ENCODE data around the gene RPS6KA5. TPM values are rescaled to one million over a fixed set of nuclear protein-coding genes. Genes with fewer than 3 reads are reported as not detected.

The RPS6KA5 gene
- total RNA-seq, 4 donors from 2014 or later: 8.2 to 13.6 (median 10.2) TPM

- no peak overlapping the region for H3K4me3 ChIP-seq (ENCODE audit: low read depth, poor library complexity, severe bottlenecking)
- 86 to 93% methylated on average over 3 of the region's 3 CpGs for WGBS, 2 donors
- intact Hi-C loops (cut with DNase I; ENCODE audit: low total_unique reads): no loop called here
- TF ChIP-seq POLR2A (IDR thresholded peaks at IDR 0.05) (no peak), CTCF (IDR thresholded peaks at IDR 0.05) (no peak)
- no peak for DNase-seq (ENCODE audit: low spot score in 2 of 2)
Measured at GRCh38 chr14:91019673-91020072, 40.8 kb downstream of the RPS6KA5 start.

- TF ChIP-seq POLR2A (IDR thresholded peaks at IDR 0.05) (no peak), CTCF (IDR thresholded peaks at IDR 0.05) (no peak)
- DNase-seq (ENCODE audit: low spot score in 2 of 2): no peak
- no peak overlapping the region for H3K4me3 ChIP-seq (ENCODE audit: low read depth, poor library complexity, severe bottlenecking)
- 95 to 96% methylated on average over 5 of the region's 5 CpGs for WGBS, 2 donors
- intact Hi-C loops (cut with DNase I; ENCODE audit: low total_unique reads): no loop called here
Measured at GRCh38 chr14:91018481-91018880, 42.0 kb downstream of the RPS6KA5 start.

- no peak for DNase-seq (ENCODE audit: low spot score in 2 of 2)
- TF ChIP-seq POLR2A (IDR thresholded peaks at IDR 0.05) (no peak), CTCF (IDR thresholded peaks at IDR 0.05) (no peak)
- intact Hi-C loops (cut with DNase I; ENCODE audit: low total_unique reads): no loop called here
- 97 to 100% methylated on average over 3 of the region's 3 CpGs for WGBS, 2 donors
- H3K4me3 ChIP-seq (ENCODE audit: low read depth, poor library complexity, severe bottlenecking): no peak overlapping the region
Measured at GRCh38 chr14:91016800-91017410, 43.5 kb downstream of the RPS6KA5 start.

- DNase-seq (ENCODE audit: low spot score in 2 of 2): no peak
- TF ChIP-seq POLR2A (IDR thresholded peaks at IDR 0.05) (no peak), CTCF (IDR thresholded peaks at IDR 0.05) (no peak)
- no peak overlapping the region for H3K4me3 ChIP-seq (ENCODE audit: low read depth, poor library complexity, severe bottlenecking)
- intact Hi-C loops (cut with DNase I; ENCODE audit: low total_unique reads): no loop called here
- WGBS, 2 donors: 14 to 33% methylated on average over 1 of the region's 1 CpG
Measured at GRCh38 chr14:91015435-91015834, 45.0 kb downstream of the RPS6KA5 start.

DNA sequence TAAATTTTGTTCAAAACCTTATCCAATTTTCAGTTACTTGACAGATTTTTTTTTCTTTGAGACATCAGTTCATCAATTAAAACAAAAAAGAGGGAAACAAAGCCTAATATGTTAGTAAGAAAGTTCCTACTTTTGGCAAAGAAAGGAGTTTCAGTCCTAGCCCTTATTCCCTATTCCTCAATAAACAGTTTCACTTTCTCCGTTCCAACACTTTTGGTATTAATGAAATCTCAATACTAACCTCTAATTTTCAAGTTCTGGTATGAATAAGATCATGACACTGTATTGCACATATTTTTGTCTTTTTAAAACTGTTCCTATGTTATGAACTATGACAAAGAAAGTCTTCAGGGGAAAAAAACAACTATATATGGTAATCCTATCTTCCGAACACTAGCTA is 48.4 kb downstream of the RPS6KA5 start:
- no peak for DNase-seq (ENCODE audit: low spot score in 2 of 2)
- 68 to 75% methylated on average over 2 of the region's 2 CpGs for WGBS, 2 donors
- intact Hi-C loops (cut with DNase I; ENCODE audit: low total_unique reads): no loop called here
- H3K4me3 ChIP-seq (ENCODE audit: low read depth, poor library complexity, severe bottlenecking): no peak overlapping the region
- TF ChIP-seq POLR2A (IDR thresholded peaks at IDR 0.05) (no peak), CTCF (IDR thresholded peaks at IDR 0.05) (no peak)

GRCh38 chr14:91010153-91010533 is 50.3 kb downstream of the RPS6KA5 start:
- 89 to 92% methylated on average over 2 of the region's 2 CpGs for WGBS, 2 donors
- TF ChIP-seq CTCF (IDR thresholded peaks at IDR 0.05) (no peak), POLR2A (IDR thresholded peaks at IDR 0.05) (no peak)
- intact Hi-C loops (cut with DNase I; ENCODE audit: low total_unique reads): no loop called here

More at GRCh38 chr14:91010153-91010533, 50.3 kb downstream of the RPS6KA5 start:
- no peak overlapping the region for H3K4me3 ChIP-seq (ENCODE audit: low read depth, poor library complexity, severe bottlenecking)
- DNase-seq (ENCODE audit: low spot score in 2 of 2): no peak
